Suppressor macrophage (primary cell): Measurements from ENCODE around the gene CASK.
A peak's percentile ranks its signal among the peaks of the same experiment; 100 is the strongest.
"Not testable (repeated sequence)": the region's sequence is repeated elsewhere in the genome, so short reads cannot be mapped to it uniquely, and the experiment has no call there.

ENCODE experiments used
- DNase-seq, 4 experiments: peaks; one replicate each; pipeline ENCODE4 v3.0.0-alpha.2; 2020 to 2022

Gene CASK

DNA sequence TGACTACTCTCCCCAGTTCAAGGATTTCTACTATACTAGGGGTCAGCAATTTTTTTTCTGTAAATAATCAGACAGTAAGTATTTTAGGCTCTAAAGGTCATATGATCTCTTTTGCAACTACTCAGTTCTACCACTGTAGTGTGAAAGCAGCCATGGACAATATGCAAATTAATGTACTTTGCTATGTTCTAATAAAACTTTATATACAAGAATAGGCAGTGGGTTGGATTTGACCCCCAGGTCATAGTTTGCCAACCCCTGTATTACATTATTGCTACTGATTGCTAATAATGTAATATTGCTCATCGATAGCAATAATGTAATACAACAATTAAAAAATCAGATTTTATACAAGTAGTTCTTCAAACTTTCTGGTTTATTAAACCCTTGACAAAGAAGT, 293.8 kb downstream of the CASK start:
- DNase-seq, result peak in 2 of 4 experiments; percentile 1 to 14

GRCh38 chrX:41621222-41621723, 302.1 kb downstream of the CASK start:
- no peak for DNase-seq

DNA sequence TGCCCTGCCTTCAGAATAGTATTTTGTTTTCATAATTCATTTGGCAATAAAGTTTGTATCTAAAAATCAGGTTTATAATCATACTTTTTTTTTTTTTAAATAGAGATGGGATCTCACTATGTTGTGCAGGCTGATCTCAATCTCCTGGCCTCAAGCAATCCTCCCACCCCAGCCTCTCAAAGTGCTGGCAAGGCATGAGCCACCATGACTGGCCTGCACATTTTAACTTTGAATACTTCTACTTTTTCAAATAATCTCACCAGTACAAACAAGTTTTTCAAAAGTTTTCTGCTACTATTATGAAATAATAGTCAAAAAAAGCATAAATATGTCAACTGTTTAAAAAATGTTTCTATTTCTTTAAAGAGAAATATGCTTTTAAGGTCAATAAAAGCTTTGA, 304.1 kb downstream of the CASK start:
- no peak for DNase-seq

GRCh38 chrX:41616935-41617334, 306.4 kb downstream of the CASK start:
- no peak for DNase-seq

GRCh38 chrX:41616255-41616654, 307.1 kb downstream of the CASK start:
- no peak for DNase-seq

- DNase-seq, result no peak
These were observed 315.1 kb downstream of the CASK start for GRCh38 chrX:41608244-41608643.

- no peak for DNase-seq
These were observed 316.0 kb downstream of the CASK start for GRCh38 chrX:41607264-41607832.

GRCh38 chrX:41606057-41606456, 317.3 kb downstream of the CASK start:
- DNase-seq, result not testable (repeated sequence)

DNA sequence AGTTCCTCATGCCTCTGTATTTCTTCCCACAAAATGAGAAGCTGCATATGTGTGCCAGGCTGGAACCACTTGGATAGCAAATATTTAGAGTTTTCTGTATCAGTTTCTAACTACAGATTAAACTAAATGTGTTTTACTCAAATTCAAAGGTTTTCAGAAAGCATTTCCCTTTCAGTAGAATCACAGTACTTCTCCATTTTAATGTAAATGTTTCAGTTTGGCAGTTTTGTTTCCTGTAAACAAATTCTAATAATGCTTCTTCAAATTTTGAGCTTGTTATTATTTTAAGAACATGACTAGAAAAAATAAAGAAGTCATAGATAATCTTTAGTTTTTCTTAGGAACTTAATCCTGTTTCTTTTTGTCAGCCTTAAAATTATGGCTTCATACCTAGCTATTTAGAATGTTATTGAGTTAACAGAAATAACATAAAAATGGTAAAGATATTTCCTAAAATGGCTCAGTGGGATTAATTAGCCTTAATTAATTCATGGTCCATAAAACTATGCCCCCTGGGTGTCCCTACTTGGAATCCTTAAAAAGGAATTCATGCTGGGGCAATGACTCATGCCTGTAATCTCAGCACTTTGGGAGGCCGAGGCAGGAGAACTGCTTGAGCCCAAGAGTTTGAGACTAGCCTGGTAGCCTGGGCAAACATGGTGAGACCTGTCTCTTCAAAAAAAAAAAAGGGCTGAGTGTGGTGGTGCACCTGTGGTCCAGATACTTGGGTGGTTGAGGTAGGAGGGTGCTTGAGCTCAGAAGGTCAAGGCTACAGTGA, 318.4 kb downstream of the CASK start:
- peak in 3 of 4 experiments; percentile 10 to 54 (median 20) for DNase-seq

DNA sequence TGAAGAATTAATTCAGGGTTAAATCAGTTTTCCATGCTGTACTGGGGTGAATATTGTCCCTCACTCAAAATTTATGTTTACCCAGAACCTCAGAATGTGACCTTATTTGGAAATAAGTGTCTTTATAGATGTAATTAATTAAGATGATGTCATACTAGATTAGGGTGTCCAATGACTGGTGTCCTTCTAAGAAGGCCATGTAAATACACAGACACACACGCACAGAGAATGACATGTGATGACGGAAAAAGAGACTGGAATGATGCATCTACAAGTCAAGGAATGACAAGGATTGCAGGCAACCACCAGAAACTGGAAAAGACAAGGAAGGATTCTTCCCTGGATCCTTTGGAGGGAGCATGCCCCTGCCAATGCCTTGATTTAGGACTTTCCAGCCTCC, 319.2 kb downstream of the CASK start:
- DNase-seq, result no peak

- no peak for DNase-seq
These were observed 319.8 kb downstream of the CASK start for GRCh38 chrX:41603596-41603995.

- no peak for DNase-seq
These were observed 320.5 kb downstream of the CASK start for GRCh38 chrX:41602816-41603345.

GRCh38 chrX:41600291-41600690, 323.1 kb downstream of the CASK start:
- DNase-seq, result no peak

- DNase-seq, result no peak
These were observed 323.8 kb downstream of the CASK start for GRCh38 chrX:41599507-41599906.

DNA sequence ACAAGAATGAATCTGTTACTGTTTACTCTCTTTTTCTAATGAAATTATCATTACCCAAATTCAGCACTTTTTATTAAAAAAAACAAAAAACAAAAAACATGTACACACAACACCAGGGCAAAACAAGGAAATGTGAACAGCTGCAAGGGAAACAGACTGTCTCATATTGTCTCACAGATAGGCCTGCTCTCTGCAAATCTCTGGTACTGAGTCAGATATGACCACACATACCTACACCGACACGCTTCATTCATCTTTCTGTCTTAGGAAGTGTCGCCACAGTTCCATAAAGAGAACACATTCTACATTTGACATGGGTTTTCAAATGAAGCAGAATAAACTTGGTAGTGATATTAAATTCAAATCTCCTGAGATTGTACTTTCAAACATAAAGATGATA, 326.8 kb downstream of the CASK start:
- peak in 1 of 4 experiments; percentile 4 for DNase-seq

- DNase-seq, result peak in 1 of 4 experiments; percentile 9
These were observed 328.7 kb downstream of the CASK start for GRCh38 chrX:41594634-41595033.

- DNase-seq, result no peak
These were observed 331.4 kb downstream of the CASK start for GRCh38 chrX:41591906-41592305.

- no peak for DNase-seq
These were observed 332.7 kb downstream of the CASK start for GRCh38 chrX:41590641-41591040.

GRCh38 chrX:41589634-41590270, 333.6 kb downstream of the CASK start:
- no peak for DNase-seq

DNA sequence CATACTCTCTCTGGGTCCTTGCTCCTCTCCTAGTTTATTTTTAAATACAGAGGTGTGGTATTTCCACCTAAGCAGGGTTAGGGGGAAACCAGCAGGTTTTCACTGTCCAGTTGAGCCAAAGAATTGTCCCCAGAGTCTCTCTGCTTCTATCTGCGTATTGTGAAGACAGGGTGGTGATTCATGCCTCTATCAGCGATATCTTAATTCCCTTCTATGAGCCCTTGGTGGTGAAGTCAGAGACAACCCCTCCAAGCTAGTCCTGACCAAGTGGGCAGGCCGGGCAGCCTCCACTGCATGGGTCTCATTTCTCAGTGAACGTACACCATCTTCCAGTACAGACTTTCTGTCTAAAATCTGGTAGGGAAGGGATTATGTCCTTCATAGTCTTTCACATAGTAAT, 335.1 kb downstream of the CASK start:
- no peak for DNase-seq

DNA sequence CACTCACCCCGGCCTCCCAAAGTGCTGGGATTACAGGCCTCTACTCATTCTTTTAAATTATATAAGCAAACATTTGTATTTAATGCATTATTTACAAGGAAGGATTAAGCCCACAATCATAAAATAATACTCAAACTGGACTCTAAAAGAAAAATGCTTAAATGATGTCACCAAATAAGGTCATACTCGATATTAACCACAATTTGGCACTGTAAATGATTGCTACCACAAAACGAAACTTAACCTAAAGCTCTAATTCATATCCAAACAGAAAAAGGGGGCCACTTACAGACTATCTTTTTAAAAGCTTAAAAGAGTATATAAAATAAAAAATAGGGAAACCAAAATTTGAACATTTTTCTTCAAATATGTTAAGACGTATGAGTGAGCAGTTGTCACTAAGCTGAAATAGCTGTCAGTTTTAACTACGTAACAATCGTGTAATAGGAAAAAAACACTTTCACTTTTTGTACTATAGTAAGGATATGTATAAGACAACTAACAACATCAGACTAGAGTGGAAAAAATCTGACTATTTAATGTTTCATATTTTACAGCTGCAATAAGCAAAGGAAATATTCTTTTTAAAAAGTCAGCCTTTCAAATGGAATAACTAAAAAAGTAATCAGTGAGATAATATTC, 342.8 kb downstream of the CASK start:
- DNase-seq, result peak in 2 of 4 experiments; percentile 34 to 42

GRCh38 chrX:41563876-41564275, 359.5 kb downstream of the CASK start:
- DNase-seq, result no peak

DNA sequence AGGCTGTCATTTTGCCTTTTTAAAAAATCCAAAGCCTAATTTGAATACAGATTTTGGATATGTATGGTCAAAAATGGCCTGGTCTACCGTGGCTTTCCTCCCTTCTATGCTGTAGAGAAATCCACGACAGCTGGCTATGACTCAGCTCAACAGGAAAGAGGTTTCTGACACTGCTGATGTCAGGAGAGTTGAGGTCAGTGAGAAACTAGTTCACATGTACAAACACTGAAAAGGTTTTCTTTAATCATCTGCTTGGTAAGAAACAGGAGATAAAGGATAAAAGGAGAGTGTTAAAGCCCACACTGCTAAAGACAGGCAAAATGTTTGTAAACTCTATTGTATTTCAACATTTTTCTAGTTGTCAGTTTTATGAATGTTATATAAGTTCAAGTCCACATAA, 362.3 kb downstream of the CASK start:
- peak; percentile 66 to 84 (median 74) for DNase-seq
